Testis (tissue), 2 donors: ENCODE data around the gene RPS6KB1.

Experiments used
- POLR2A ChIP-seq: fragments of 450-650 bp; IDR thresholded peaks from one replicate; pipeline ENCODE4 v1.6.1; 2017; ENCODE audit warnings: antibody characterized with exemption, mild to moderate bottlenecking, moderate library complexity
- TF ChIP-seq, protein P1 (sequence below), 3 experiments: fragments of 450-650 bp in 2 of 3; fragments of 200-600 bp in 1 of 3; sonication (generic) in 1 of 3; IDR thresholded peaks; one replicate each; pipeline ENCODE4 v1.5.1; 2016 to 2019; ENCODE audit warnings: antibody characterized with exemption in 3 of 3, mild to moderate bottlenecking in 2 of 3, moderate library complexity in 1 of 3

DNA sequence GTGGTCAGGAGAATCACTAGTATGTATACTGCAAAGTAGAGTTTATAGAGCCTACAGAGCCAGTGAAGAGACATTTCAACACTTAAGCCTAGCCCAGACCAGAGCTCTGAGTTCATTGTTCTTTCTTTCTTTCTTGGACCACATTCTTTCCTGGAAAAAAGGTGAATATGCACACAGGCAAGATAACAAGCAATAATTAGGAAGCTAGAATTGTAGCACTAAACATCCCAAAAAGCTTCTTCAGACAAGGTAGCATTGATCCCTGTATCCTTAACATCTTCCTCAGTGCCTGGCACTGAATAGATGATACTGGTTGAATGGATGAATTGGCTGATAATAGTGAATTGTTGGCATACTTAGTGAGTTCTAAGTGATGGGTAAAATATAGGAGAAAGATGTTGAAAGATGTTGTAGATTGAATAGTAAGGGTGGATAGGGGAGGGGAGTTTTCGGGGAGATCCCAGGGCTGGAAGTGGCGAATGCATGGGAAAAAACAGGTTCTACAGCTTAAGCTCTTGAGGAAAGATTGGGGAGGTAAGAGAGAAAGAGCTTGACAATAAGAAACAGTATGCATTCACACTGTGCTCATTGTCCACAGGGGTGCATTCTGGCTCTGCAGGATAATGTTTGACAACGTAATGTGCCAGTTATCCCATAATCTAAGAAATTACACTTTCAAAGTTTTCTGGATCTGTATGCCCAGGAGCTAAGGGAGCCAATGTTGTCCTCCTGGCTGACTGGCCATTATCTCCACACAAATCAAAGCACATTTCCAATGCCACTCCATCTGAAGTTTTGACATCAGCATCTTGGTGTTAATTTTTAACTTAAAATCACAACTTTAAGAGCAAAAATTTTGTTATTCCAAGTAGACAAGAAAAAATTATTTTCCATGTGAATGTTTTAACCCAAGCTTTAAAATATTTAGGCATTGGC, 35.8 kb upstream of the RPS6KB1 start:
- TF ChIP-seq, protein P1, sequence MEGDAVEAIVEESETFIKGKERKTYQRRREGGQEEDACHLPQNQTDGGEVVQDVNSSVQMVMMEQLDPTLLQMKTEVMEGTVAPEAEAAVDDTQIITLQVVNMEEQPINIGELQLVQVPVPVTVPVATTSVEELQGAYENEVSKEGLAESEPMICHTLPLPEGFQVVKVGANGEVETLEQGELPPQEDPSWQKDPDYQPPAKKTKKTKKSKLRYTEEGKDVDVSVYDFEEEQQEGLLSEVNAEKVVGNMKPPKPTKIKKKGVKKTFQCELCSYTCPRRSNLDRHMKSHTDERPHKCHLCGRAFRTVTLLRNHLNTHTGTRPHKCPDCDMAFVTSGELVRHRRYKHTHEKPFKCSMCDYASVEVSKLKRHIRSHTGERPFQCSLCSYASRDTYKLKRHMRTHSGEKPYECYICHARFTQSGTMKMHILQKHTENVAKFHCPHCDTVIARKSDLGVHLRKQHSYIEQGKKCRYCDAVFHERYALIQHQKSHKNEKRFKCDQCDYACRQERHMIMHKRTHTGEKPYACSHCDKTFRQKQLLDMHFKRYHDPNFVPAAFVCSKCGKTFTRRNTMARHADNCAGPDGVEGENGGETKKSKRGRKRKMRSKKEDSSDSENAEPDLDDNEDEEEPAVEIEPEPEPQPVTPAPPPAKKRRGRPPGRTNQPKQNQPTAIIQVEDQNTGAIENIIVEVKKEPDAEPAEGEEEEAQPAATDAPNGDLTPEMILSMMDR (IDR thresholded peaks at IDR 0.05) = no peak
- TF ChIP-seq POLR2A = no peak
